Stimulated activated CD8-positive, alpha-beta memory T cell treated with anti-CD3 and anti-CD28 coated beads, Interleukin-7, amount 100 ng/mL, for 4 hours (primary cell): ENCODE measurements around the gene FAM13A.
"Not testable (repeated sequence)": the region's sequence is repeated elsewhere in the genome, so short reads cannot be mapped to it uniquely, and the experiment has no call there.

Source experiments
- DNase-seq, 2 donors: peaks; one replicate each; pipeline ENCODE4 v3.0.0-alpha.2; 2020; ENCODE audit warnings: low read depth in 2 of 2

Gene FAM13A

DNA sequence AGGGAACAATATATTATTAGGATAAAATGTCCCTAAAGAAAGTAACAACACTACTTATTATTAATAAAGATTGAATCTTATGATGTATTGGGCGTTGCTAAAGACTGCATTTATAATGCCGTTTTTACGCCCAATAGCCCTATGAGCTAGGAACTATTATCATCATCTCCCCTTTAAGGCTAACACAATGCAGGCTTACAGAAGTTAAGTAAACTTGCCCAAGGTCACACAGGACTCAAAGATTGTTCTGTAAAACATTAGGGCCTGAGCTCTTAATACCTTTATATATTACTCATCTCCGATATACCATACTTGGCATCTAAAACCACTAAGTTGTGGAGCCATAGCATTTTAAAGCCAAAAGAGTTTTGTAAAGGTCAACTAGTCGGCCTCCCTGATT, 149.5 kb downstream of the FAM13A start:
- no peak for DNase-seq

DNA sequence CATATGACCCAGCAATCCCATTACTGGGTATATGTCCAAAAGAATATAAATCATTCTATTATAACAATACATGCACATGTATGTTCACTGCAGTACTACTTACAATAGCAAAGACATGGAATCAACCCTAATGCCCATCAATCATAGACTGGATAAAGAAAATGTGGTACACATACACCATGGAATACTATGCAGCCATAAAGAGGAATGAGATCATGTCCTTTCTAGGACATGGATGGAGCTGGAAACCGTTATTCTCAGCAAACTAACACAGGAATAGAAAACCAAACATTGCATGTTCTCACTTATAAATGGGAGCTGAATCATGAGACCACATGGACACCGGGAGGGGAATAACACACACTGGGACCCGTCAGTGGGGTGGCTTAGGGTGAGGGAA, 152.7 kb downstream of the FAM13A start:
- not testable (repeated sequence) for DNase-seq

DNA sequence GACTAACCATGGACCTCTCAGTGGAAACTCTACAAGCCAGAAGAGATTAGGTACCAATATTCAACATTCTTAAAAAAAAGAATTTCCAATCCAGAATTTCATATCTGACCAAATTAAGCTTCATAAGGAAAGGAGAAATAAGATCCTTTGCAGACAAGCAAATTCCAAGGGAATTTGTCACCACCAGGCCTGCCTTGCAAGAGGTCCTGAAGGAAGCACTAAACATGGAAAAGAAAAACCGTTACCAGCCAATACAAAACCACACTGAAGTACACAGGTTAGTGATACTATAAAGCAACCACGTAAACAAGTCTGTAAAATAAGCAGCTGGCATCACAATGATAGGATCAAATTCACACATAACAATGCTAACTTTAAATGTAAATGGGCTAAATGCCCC, 156.6 kb downstream of the FAM13A start:
- DNase-seq: no peak

DNA sequence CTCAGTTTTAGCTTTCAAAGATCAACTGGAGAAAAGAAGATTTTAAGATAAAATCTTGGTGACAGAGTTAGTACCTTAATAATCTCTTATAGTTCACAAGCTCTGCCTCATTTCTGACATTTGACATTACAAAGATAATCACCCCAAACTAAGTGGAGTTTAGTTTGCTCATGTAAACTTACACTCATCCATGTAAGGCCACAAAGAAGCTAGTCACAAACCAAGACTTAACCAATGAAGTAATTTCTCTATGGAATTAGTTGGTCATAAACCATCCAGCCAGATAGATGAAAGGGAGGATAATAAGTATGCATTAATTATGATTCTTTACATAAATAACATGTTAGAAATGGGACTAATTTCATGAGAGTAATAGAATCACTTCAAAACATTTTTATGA, 159.2 kb downstream of the FAM13A start:
- no peak for DNase-seq

DNA sequence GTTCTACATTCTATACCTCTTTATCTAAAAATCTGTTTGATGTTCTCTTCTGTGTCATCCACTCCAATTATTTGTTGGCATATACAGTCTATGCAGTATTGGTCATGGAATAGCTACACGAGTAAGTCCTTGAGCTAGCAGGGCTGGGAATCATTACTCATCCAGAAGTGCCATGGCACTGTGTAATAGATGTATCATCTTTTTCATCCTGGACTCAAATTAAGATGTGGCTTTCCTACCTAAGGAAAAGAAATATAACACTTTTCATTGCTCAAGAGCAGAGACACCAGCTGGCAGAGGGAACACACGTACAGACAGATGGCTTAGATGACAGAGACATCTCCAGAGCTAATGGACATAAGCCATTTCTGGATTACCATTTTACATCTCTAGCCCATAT, 159.8 kb downstream of the FAM13A start:
- DNase-seq: no peak

DNA sequence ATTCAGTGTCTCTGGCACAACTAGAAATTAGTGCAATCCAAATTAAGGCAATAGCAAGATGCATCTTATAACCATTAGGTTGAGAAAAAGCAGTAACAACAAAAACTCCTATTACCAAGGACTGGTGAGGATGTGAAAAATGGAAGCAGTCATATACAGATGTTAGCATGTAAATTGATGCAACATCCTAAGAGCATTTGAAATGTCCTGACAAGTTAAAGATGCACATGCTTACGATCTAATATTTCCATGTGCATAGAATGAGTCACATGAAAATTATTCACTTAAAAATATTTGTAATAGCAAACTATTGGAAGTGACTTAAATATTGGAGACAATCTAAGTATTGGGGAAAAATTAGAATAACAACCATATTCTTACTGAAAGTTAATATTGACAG, 163.0 kb downstream of the FAM13A start:
- no peak for DNase-seq

DNA sequence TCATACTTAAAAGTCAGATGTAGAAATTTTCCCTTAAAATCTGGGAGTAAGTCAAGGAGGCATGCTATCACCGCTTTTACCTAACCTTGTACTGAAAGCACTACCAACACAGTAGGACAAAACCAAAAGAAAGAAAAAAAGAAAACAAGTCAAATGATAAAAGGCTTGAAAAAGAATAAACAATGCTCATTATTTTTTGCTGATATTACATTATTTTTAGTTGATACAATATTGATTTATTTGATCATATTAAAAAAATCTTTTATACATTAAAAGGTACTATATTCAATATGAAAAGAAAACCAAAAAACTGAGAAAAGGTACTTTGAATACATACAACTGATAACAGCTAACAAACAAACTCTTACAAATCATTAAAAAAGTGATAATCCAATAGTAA, 164.3 kb downstream of the FAM13A start:
- no peak for DNase-seq

DNA sequence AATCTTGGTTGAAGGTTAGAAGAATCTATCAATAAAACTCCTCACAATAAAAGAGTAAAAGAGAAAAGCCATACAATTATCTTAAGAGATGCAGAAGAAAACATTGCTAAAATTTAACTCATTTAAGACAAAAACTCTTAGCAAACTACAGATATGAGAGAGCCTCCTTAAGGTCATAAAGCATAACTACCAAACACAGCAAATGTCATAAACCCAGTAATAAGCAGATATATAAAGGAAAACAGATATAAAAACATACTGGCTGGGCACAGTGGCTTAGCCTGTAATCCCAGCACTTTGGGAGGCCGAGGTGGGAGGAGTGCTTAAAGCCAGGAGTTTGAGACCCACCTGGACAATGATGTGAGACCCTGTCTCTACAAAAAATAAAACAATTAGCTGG, 165.3 kb downstream of the FAM13A start:
- DNase-seq: no peak

DNA sequence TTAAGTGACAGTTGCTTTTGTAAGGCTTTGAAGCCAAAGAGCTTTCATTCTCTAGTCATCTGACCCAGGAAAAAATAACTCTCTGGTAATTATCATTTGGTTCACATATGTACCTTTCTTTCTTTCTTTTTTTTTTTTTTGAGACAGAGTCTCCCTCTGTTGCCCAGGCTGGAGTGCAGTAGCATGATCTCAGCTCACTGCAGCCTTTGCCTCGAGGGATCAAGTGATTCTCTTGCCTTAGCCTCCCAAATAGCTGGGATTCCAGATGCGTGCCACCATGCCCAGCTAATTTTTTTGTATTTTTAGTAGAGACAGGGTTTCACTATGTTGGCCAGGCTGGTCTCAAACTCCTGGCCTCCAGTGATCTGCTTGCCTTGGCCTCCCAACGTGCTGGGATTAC, 169.6 kb downstream of the FAM13A start:
- DNase-seq: not testable (repeated sequence)

DNA sequence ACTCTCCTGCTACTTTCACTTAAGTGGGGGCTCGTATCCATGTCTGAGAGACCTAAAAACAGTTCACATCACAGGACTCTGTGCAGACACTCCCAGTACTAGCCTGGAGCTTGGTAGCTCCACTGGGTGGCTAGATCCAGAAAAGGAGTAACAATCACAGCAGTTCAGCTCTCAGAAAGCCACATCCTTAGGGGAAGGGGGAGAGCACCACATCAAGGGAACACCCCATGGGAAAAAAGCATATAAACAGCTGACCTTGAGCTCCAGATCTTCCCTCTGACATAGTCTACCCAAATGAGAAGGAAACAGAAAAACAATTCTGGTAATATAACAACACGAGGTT, 175.8 kb downstream of the FAM13A start:
- DNase-seq: no peak

DNA sequence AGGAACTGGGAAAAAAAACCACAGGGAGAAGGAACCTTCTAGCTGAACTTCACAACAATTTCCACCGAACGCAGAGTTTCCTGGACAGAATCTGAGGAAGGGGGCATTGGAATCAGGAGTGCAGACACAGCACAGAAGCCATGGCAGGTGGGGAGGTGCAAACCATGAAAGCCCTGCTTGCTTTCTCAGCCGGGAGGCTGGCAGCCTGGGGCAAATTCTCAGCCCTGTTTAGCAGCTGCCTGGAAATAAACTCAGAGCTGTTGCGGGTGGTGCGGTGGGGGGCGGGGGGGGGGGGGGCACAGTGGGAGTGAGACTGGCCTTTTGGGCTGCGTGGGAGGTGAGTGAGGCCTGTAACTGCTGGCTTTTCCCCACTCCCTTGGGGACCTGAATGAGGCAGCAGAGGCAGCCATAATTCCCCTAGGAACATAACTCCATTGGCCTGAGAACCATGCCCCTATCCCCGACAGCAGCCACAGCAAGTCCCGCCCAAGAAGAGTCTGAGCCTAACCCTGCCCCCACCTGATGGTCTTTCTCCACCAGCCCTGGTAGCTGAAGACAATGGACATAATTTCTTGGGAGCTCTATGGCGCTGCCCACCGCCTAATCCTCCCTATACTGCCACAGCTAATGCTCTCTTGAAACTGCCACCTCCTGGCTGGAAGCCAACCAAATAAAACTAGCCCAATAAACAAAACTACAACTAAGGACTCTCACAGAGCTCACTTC, 176.3 kb downstream of the FAM13A start:
- DNase-seq: no peak

DNA sequence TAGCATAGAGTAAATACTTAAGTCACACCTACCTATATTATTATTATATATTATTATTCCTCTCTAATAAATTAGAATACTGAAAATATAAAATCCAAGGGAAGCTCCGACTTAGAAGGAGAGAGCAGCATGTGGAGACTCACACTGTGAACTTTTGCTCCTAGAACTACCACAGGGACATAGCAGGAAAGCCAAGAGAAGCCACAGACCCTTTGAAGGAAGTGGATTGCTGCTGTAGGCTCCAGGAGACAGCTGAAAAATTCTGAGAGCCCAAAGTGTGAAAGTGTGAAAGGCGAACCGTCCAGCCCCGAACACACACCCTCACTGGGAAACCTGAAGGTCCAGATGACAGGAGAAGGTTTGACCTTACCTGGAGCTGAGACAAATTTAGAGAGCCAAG, 177.0 kb downstream of the FAM13A start:
- DNase-seq: no peak

DNA sequence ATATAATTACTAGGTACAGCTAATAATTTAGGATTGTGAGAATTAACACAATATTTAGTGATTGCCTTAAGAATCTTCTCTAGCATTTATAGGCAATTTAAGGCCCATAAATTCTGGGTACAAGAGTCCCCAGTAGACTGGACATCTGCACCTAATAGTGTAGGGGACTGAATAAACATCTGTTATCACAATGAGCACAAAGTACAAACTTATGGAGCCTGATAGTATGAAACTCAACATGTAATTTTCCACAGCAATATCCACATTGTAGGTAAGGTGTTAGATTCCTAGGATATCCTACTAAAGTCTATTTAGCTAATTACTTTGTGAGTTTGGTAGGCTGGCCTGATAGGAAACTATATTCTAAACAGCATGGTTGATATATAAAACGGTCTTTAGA, 178.3 kb downstream of the FAM13A start:
- DNase-seq: no peak

DNA sequence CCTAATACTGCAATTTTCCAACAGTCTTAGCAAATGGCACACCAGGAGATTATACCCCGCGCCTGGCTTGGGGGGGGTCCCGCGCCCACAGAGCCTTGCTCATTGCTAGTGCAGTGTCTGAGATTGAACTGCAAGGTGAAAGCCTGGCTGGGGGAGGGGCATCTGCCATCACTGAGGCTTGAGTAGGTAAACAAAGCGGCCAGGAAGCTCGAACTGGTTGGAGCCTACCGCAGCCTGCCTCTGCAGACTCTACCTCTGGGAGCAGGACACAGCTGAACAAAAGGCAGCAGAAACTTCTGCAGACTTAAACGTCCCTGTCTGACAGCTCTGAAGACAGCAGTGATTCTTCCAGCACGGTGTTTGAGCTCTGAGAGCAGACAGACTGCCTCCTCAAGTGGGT, 186.6 kb downstream of the FAM13A start:
- no peak for DNase-seq

DNA sequence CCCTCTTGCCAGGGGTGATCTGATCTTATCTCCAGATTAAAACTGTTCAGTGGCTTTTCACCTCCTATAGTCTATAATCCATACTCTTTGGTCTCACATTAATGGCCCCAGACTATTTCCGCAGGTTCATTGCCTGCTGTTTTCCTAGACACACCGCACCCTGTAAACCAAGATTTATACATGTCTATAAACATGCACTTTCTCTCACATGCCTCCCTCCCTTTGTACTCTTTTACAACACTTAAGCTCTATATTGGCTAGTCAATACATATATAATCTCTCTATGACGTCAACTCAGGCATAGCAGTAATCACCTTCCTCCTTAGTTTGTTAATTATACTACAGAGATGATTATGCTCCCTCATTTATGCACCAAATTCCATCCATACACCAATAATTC, 188.5 kb downstream of the FAM13A start:
- no peak for DNase-seq

DNA sequence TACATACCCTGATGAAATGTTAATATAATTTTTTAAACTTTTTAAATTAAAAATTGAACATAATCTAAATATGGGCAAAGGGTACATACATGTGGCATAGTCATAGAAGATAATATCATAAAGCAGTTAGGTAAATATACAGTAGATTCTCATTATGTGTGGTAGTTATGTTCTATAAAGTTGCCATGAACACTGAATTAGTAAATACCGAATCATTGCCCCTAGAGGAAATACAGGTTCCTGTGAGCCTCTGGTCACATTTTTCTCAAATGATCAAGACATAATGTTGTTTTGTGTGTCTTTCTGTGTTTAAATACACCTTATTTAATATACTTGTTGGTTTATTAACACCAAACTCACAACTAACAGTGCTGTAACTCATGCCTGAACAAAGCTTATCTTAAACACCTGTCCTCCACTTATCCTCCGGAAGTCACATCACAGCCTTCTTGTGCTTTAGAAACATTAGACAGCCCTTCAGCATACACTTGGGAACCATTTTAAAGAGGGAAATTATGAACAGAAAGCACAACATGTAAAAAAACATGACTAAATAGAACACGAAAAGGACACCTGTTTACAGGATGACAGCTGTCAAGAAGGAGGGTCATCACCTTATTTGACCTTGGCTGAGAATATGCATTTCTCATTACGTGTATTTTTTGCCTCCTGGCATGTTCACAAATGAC, 190.0 kb downstream of the FAM13A start:
- no peak for DNase-seq

DNA sequence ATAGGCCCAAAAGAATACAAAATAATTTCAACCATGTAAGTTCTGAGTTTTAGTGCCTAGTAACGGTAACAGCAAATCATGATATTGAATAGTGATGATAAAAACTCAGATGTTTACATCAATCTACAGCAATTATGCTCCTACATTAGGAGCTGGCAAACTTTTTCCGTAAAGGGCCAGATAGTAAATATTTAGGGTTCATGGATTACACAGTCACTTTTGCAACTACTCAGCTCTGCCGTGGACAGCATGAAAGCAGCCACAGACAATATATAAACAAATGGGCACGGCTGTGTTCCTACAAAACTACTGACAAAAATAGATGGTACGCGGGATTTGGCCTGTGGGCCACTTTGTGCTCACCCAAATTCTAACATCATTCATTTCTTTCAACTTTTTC, 191.5 kb downstream of the FAM13A start:
- DNase-seq: no peak

DNA sequence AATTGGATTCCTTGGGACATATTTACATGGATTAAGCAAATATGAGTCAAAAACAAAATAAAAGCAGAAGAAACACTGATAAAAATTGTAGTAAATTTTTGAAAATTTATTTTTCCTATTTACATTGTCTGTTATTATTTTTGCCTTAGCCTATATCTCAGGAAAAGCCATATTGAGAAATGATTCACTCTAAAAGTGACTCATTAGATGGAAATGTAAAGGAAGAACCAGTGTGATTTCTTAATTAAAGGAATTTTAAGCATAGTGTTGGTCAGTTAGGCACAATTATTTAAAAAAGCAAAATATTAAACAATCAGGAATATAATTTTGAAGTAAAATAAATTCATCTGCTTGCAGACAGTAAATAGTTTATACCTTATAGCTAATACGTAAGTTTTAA, 191.9 kb downstream of the FAM13A start:
- no peak for DNase-seq

DNA sequence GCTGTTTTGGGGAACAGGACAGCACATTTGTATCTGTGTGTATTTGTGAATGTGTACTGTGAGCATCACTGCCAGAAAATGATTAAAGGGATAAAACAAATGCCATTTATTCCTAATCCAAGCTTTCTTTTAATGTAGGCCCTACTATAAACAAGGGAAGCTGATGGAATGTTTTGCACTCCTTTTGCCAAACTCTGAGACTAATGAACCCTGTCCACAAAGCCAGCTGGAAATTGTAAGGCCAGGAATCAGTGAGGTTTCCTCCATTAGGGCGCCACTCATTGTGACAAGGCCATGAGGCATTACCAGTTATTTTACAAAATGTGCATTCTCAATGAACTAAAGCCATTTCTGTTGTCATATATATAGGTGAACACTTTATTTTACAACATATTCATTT, 196.4 kb downstream of the FAM13A start:
- DNase-seq: no peak

DNA sequence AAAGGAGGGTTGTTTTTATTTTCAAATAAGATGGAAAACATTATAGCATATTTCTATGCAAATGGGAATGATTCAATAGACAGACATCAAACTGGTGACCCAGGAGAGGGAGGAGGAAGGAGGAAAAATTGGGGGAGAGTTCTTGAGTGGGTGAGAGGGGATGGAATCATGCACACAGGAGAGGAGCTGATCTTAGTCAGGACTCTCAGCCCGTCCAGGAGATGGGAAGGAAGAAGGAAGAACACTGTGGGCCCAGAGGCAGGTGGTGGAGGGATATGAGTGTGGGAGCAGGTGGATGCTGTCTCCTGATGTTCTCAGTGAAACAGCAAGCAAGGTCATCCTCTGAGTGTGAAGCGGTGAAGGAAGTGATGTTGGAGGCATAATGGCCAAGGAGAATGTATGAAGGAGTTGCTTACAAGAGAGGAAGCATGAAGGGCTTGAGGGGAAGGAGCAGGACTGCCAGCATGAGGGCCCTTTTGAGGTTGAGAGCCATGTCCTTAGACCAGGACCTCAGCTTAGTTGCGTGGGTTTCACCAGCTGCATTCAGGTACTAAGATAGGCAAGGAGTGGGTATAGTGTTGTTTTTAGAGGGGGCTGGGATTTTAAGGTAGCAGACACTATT, 197.7 kb downstream of the FAM13A start:
- no peak for DNase-seq

DNA sequence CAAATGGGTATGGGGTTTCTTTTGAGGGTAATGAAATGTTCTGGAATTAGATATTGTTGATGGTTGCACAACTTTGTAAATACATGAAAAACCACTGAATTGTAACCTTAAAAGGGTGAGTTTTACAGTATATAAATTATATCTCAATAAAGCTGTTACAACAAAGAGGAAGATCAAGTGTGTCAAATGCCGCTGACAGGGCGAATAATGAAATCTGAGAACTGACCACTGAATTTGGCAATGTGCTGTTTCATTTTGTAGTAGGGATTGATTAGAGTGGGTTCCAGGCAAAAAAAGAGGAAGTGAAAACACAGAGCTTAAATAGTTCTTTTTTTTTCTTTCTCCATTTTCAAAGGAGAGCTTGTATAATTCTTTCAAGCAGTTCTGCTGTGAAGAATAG, 198.2 kb downstream of the FAM13A start:
- DNase-seq: no peak

DNA sequence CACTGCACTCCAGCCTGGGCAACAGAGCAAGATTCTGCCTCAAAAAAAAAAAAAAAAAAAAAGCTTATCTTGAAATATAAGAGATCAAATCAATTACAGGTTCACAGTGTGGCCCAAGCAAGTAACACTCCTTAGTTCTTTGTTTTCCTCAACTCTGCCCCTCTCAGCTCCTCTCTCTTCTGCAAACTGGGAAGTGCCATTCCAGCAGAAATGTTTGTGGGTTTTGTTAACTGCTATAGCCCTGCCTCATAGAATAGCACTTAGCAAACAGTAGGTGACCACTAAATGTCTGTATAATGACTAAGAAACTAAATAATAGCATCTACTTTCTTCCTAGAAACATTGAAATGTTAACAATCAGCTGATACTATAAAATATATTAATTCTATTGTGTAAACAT, 199.4 kb downstream of the FAM13A start:
- DNase-seq: no peak

DNA sequence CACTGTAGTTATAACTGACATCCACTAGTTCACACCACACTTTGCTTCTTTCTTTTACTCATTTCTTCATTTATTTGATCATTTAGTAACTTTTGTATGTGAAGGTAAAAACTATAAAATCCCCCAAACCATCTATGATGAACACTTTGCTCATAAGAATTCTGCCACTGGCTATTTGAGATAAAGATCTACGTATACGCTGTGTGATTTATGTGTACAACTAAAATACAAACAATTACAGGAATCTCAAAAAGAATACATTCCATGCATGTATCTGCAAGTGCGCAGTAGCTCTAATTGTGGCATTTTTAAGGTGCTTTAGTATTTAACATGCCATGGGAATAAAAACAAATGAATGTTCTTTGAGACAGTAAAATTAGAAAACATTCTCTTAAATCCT, 202.5 kb downstream of the FAM13A start:
- DNase-seq: no peak
